GM10248 (cell line): ENCODE measurements around the gene SLC24A3.
A peak's percentile ranks its signal among the peaks of the same experiment; 100 is the strongest.
"Not testable (repeated sequence)": the region's sequence is repeated elsewhere in the genome, so short reads cannot be mapped to it uniquely, and the experiment has no call there.

Experiments
- CTCF ChIA-PET: fragments of 300-600 bp; sonication (Branson Sonifier 250); formaldehyde crosslinking; extraction: SDS; loops from one replicate; lab custom pipeline; 2021; ENCODE audit warnings: antibody characterized with exemption; lab: Yijun Ruan, JAX
- POLR2A ChIA-PET: fragments of 350-650 bp; sonication (Branson Sonifier 250); formaldehyde crosslinking; extraction: SDS; loops from one replicate; lab custom pipeline; 2020; ENCODE audit warnings: antibody characterized with exemption; lab: Yijun Ruan, JAX
- DNase-seq: peaks from one replicate; pipeline ENCODE4 v3.0.0; 2012; ENCODE audit errors: extremely low spot score
- TF ChIP-seq, protein P1 (sequence below): IDR thresholded peaks from 2 replicates; pipeline ENCODE4 v1.5.1; 2012; ENCODE audit warnings: mild to moderate bottlenecking, low read depth; ENCODE audit errors: extremely low read depth, missing control alignments, control extremely low read depth

The SLC24A3 gene

DNA sequence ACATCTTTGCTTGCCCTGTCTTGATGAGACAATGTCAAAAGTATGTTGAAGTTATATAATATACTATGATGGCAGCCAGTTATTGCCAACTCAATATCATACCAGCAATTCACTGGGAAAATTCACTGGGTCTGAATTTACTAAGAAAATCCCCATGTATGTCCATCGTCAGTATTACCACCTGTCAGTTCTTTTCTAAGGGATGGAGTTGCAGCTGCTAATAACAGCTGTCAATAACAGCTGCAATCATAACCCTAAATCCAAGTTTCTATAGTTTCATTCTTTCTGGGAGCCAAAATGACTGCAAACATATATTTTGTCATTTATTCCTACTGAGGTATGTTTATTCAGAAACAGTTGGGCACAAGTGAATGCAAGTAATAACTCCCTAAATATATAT, 413.0 kb downstream of the SLC24A3 start:
- DNase-seq: no peak
- ChIA-PET POLR2A (no interaction called here), CTCF (interaction anchor here (8.9 kb wide), 1 partner anchor 36 kb away, joined by 58 read pairs; no protein-coding TSS in a partner anchor)
- TF ChIP-seq, protein P1, sequence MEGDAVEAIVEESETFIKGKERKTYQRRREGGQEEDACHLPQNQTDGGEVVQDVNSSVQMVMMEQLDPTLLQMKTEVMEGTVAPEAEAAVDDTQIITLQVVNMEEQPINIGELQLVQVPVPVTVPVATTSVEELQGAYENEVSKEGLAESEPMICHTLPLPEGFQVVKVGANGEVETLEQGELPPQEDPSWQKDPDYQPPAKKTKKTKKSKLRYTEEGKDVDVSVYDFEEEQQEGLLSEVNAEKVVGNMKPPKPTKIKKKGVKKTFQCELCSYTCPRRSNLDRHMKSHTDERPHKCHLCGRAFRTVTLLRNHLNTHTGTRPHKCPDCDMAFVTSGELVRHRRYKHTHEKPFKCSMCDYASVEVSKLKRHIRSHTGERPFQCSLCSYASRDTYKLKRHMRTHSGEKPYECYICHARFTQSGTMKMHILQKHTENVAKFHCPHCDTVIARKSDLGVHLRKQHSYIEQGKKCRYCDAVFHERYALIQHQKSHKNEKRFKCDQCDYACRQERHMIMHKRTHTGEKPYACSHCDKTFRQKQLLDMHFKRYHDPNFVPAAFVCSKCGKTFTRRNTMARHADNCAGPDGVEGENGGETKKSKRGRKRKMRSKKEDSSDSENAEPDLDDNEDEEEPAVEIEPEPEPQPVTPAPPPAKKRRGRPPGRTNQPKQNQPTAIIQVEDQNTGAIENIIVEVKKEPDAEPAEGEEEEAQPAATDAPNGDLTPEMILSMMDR: no peak

DNA sequence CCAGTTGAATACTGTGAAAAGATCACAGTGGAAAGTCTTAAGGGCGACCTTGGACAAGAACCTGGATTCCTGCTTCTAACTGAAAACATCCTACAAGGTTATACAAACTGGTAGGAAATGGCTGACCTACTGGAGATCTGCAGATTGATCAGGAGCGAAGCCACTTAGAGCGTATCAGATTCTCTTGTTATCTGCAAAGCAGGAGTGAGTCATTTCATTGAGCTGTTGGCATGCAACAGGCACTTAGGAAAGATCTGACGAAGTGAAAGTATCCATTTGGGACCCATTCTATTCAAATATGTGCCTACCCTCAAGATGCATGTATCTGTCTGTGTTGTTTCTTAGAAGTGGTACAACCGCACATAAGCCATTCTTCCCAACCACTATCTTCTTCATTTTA, 414.5 kb downstream of the SLC24A3 start:
- POLR2A ChIA-PET: no interaction called here
- TF ChIP-seq, protein P1: no peak
- CTCF ChIA-PET: interaction anchor here (5.1 to 9.2 kb wide), 2 partner anchors 6 to 34 kb away, joined by 33 to 180 read pairs; no protein-coding TSS in a partner anchor
- DNase-seq: no peak

DNA sequence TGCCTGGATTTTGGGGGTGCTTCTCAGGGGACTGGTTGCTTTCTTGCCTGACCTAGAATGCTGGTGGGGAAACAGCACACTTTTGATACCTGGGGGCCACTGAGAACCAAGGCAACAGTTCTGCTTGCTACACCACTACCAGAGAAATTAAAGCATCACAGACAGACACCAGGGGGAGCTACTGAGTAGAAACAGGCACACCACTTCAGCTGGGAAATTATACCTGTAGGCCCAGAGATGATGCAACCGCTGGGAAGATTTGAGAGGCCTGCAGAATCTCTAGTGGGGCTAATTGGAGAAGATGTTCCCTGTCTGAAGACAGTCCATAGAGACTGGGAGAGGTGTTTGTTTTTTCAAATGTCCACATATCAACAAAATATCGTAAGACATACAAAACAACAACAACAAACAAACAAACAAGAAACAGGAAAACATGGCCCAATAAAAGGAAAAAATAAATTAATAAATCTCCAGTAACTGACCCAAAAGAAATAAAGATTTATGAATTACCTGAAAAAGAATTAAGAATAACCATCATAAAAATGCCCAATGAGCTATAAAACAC, 416.2 kb downstream of the SLC24A3 start:
- TF ChIP-seq, protein P1: peak; percentile 77
- POLR2A ChIA-PET: no interaction called here
- DNase-seq: peak; percentile 69
- CTCF ChIA-PET: interaction anchor here (0.7 to 9.2 kb wide), 21 partner anchors 8 to 328 kb away, joined by 3 to 180 read pairs (median 4); no protein-coding TSS in a partner anchor

DNA sequence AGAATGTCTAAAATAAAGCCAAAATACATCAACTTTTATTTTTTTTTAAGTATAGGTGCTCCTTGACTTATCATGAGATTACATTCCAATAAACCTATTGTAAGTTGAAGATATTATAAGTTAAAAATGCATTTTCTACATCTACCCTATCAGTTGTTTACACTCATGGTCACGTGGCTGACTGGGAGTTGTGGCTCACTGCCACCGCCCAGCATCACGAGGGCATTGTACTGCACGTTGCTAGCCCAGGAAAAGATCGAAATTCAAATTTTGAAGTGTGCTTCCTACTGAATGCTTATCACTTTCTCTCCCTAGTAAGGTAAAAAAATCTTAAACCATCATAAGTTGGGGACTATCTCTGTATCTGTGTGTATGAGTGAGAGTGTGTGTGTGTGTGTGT, 419.0 kb downstream of the SLC24A3 start:
- DNase-seq: no peak
- POLR2A ChIA-PET: no interaction called here
- CTCF ChIA-PET: interaction anchor here (1.7 to 9.2 kb wide), 3 partner anchors 8 to 30 kb away, joined by 4 to 180 read pairs (median 33); no protein-coding TSS in a partner anchor
- TF ChIP-seq, protein P1: no peak

DNA sequence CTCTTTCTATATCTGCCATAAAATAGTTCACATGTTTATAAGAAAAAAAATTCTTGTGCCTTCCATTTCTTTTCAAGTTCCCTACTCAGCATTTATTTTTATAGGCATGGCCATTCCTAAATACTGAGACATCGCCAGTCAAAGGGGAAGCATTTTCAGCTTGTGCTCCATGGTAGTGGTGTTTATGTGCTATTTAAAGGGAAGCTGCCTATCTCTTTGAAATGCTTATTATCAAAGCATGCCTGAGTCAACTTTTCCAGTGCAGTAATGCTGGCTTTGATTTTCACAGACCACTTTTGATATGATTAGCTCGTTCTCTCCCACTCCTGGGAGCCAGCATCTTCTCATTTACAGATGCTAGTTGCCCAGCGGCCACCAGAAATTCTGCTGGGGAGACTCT, 421.5 kb downstream of the SLC24A3 start:
- ChIA-PET CTCF (interaction anchor here (1.0 to 9.2 kb wide), 3 partner anchors 10 to 27 kb away, joined by 3 to 180 read pairs (median 7); no protein-coding TSS in a partner anchor), POLR2A (no interaction called here)
- TF ChIP-seq, protein P1: no peak
- no peak for DNase-seq

DNA sequence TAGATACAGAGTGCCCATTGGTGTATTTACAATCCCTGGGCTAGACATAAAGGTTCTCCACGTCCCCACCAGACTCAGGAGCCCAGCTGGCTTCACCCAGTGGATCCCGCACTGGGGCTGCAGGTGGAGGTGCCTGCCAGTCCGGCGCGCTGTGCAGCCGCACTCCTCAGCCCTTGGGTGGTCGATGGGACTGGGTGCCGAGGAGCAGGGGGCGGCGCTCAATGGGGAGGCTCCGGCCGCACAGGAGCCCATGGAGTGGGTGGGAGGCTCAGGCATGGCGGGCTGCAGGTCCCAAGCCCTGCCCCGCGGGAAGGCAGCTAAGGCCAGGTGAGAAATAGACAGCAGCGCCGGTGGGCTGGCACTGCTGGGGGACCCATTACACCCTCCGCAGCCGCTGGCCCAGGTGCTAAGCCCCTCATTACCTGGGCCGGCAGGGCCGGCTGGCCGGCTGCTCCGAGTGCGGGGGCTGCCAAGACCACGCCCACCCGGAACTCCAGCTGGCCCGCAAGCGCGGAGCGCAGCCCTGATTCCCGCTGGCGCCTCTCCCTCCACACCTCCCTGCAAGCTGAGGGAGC, 427.1 kb downstream of the SLC24A3 start:
- POLR2A ChIA-PET: not testable (repeated sequence)
- CTCF ChIA-PET: interaction anchor here (2.7 kb wide), 1 partner anchor 23 kb away, joined by 13 read pairs; no protein-coding TSS in a partner anchor

DNA sequence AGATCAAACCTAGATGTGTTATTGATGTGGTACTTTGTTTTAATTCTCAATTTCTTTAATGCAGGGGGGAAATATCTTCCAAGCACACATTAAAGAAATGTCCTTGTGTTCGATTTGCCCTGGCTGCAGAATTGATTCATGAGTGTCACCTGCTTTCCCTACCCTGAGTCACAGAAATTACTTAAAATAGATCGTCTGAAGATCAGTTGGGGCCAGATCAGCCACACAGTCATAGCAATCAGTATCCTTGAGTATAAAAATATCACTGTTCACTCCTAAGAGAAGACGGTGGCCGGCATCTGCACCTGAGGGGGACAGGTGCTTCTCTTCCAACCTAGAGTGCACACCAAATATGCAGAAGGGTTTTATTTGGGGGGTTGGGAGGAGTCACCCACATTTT, 430.4 kb downstream of the SLC24A3 start:
- POLR2A ChIA-PET: no interaction called here
- CTCF ChIA-PET: interaction anchor here (1.3 to 3.9 kb wide), 5 partner anchors 8 to 25 kb away, joined by 3 to 23 read pairs (median 7); no protein-coding TSS in a partner anchor
- DNase-seq: no peak
- TF ChIP-seq, protein P1: no peak

More for the DNA sequence above, 427.1 kb downstream of the SLC24A3 start:
- DNase-seq: not testable (repeated sequence)
